Stimulated activated CD8-positive, alpha-beta memory T cell treated with anti-CD3 and anti-CD28 coated beads, Interleukin-7, amount 100 ng/mL, for 1 hour (primary cell): ENCODE results near the gene PRR14L.
A peak's percentile ranks its signal among the peaks of the same experiment; 100 is the strongest.
"Not testable (repeated sequence)": the region's sequence is repeated elsewhere in the genome, so short reads cannot be mapped to it uniquely, and the experiment has no call there.

Experiments used
- DNase-seq, 2 donors: peaks; one replicate each; pipeline ENCODE4 v3.0.0-alpha.2; 2020; ENCODE audit warnings: low read depth in 2 of 2

PRR14L gene

GRCh38 chr22:31682751-31683150 lies 67.2 kb downstream of the PRR14L start:
- no peak for DNase-seq

GRCh38 chr22:31681349-31682345 lies 68.3 kb downstream of the PRR14L start:
- DNase-seq: no peak

GRCh38 chr22:31680861-31681341 lies 69.0 kb downstream of the PRR14L start:
- no peak for DNase-seq

GRCh38 chr22:31678748-31679147 lies 71.2 kb downstream of the PRR14L start:
- no peak for DNase-seq

GRCh38 chr22:31676700-31677099 lies 73.2 kb downstream of the PRR14L start:
- peak; percentile 77 to 78 for DNase-seq

- not testable (repeated sequence) for DNase-seq
Observed at GRCh38 chr22:31674219-31674618, 75.7 kb downstream of the PRR14L start.

- DNase-seq: not testable (repeated sequence)
Observed at GRCh38 chr22:31668849-31669248, 81.1 kb downstream of the PRR14L start.

- DNase-seq: no peak
Observed at GRCh38 chr22:31662668-31663037, 87.3 kb downstream of the PRR14L start.

- DNase-seq: peak; percentile 93 to 94
Observed at GRCh38 chr22:31661851-31662667, 87.9 kb downstream of the PRR14L start, which contains the start of gene PISD. TSS of gene PISD (minus strand) at chr22:31662215. CDS start at chr22:31662208, 7 bp downstream.

- DNase-seq: not testable (repeated sequence)
Observed at GRCh38 chr22:31660860-31661341, 89.0 kb downstream of the PRR14L start.

GRCh38 chr22:31659246-31659645 lies 90.7 kb downstream of the PRR14L start:
- no peak for DNase-seq

GRCh38 chr22:31654408-31654807 lies 95.5 kb downstream of the PRR14L start:
- no peak for DNase-seq

- DNase-seq: no peak
Observed at GRCh38 chr22:31653944-31654343, 96.0 kb downstream of the PRR14L start.

GRCh38 chr22:31652911-31653684 lies 96.8 kb downstream of the PRR14L start:
- no peak for DNase-seq

- no peak for DNase-seq
Observed at GRCh38 chr22:31652088-31652487, 97.8 kb downstream of the PRR14L start.

GRCh38 chr22:31651664-31652063 lies 98.3 kb downstream of the PRR14L start:
- DNase-seq: no peak

GRCh38 chr22:31650391-31650790 lies 99.5 kb downstream of the PRR14L start:
- no peak for DNase-seq

- DNase-seq: no peak
Observed at GRCh38 chr22:31647523-31648320, 102.2 kb downstream of the PRR14L start.

- DNase-seq: no peak
Observed at GRCh38 chr22:31647066-31647465, 102.9 kb downstream of the PRR14L start.
